HCT116 (cell line): Measurements from ENCODE around the gene CFAP97D2. TPM values are rescaled to one million over a fixed set of nuclear protein-coding genes. Genes with fewer than 3 reads are reported as not detected.

Experiments
- ATAC-seq: fragments of 200-7000 bp; cut with Tn5 transposase; 2 replicates; pipeline ENCODE4 v1.9.1; 2020; ENCODE audit warnings: mild to moderate bottlenecking, moderate library complexity
- BruUV-seq: library from RNA; stranded (reverse); fragments of 400-500 nt; replicated peaks from 2 replicates; lab custom pipeline; 2021; lab: Mats Ljungman, UMichigan
- CTCF ChIA-PET: fragments of 300-600 bp; sonication (Branson Sonifier 250); formaldehyde crosslinking; loops from one replicate; lab custom pipeline; 2021; ENCODE audit warnings: antibody characterized with exemption; lab: Charles Lee
- POLR2A ChIA-PET: fragments of 300-600, 350-600 bp; sonication (Branson Sonifier 250); formaldehyde crosslinking; loops from one replicate; lab custom pipeline; 2021; ENCODE audit warnings: antibody characterized with exemption; lab: Charles Lee
- RAD21 ChIA-PET, 2 experiments: fragments of 300-600 bp; sonication (Branson Sonifier 250); formaldehyde crosslinking; loops; one replicate each; lab custom pipeline; 2023; ENCODE audit warnings: low total read pairs in 2 of 2; ENCODE audit not compliant: uncharacterized antibody in 2 of 2, unreplicated experiment in 2 of 2, low non-redundant PET in 1 of 2; lab: Charles Lee
- DNase-seq: peaks from one replicate; pipeline ENCODE4 v3.0.0-alpha.2; 2010; ENCODE audit warnings: low read depth, low spot score
- H2AFZ ChIP-seq: fragments of 200-600 bp; shearing (Covaris generic), sonication (generic); 2 replicates; pipeline ENCODE4 v1.6.1; 2017; ENCODE audit warnings: low read depth, mixed run types, mixed read lengths, antibody characterized with exemption, low read length; ENCODE audit not compliant: poor library complexity, severe bottlenecking
- H3K27ac ChIP-seq: 2 replicates; pipeline ENCODE4 v1.5.1; 2012; ENCODE audit warnings: low read depth, low read length
- H3K27me3 ChIP-seq: fragments of 200-600 bp; sonication (generic); 2 replicates; pipeline ENCODE4 v1.6.1; 2016; ENCODE audit warnings: mixed run types, low read length, mixed read lengths; ENCODE audit not compliant: insufficient read depth
- H3K36me3 ChIP-seq, 2 experiments: fragments of 200-500 bp in 1 of 2; fragments of 200-600 bp in 1 of 2; sonication (Bioruptor generic) in 1 of 2; sonication (generic) in 1 of 2; 2 replicates each; pipeline versions ENCODE4 v1.5.1 to v1.6.1; 2014 to 2016; ENCODE audit warnings: low read length in 2 of 2, inconsistent platforms in 1 of 2, mixed read lengths in 1 of 2, mixed run types in 1 of 2; ENCODE audit not compliant: insufficient read depth in 2 of 2, control insufficient read depth in 1 of 2
- H3K4me1 ChIP-seq, 2 experiments: fragments of 200-600 bp in 1 of 2; sonication (generic) in 1 of 2; 2 replicates each; pipeline versions ENCODE4 v1.5.1 to v1.6.1; 2012 to 2017; ENCODE audit warnings: low read length in 2 of 2, inconsistent platforms in 1 of 2, mild to moderate bottlenecking in 1 of 2, mixed read lengths in 1 of 2, mixed run types in 1 of 2, moderate library complexity in 1 of 2; ENCODE audit not compliant: insufficient read depth in 2 of 2, control insufficient read depth in 1 of 2
- H3K4me2 ChIP-seq: fragments of 200-600 bp; sonication (generic); 2 replicates; pipeline ENCODE4 v1.6.1; 2017; ENCODE audit warnings: mixed run types, low read length, mixed read lengths
- H3K4me3 ChIP-seq, 2 experiments: fragments of 200-600 bp in 1 of 2; sonication (generic) in 1 of 2; replicated peaks in 1 of 2; 2 replicates each; pipeline ENCODE4 v1.5.1; 2011 to 2016; ENCODE audit warnings: low read length in 2 of 2, control low read depth in 1 of 2, low read depth in 1 of 2, mild to moderate bottlenecking in 1 of 2, mixed read lengths in 1 of 2, mixed run types in 1 of 2
- H3K79me2 ChIP-seq: fragments of 200-600 bp; sonication (generic); 2 replicates; pipeline ENCODE4 v1.6.1; 2017; ENCODE audit warnings: mild to moderate bottlenecking, mixed run types, low read length, moderate library complexity, mixed read lengths; ENCODE audit not compliant: insufficient read depth
- H3K9ac ChIP-seq: fragments of 200-600 bp; sonication (generic); 2 replicates; pipeline ENCODE4 v1.6.1; 2016; ENCODE audit warnings: low read length, mixed read lengths
- H3K9me2 ChIP-seq: fragments of 200-600 bp; sonication (generic), shearing (Covaris generic); 2 replicates; pipeline ENCODE4 v1.6.1; 2017; ENCODE audit warnings: mixed run types, mild to moderate bottlenecking, moderate library complexity; ENCODE audit not compliant: insufficient read depth
- H3K9me3 ChIP-seq, 2 experiments: fragments of 200-500 bp in 1 of 2; fragments of 200-600 bp in 1 of 2; sonication (Bioruptor generic) in 1 of 2; sonication (generic) in 1 of 2; 2 replicates each; pipeline ENCODE4 v1.6.1; 2014 to 2017; ENCODE audit warnings: low read length in 2 of 2, mixed read lengths in 2 of 2, inconsistent platforms in 1 of 2, low read depth in 1 of 2, mild to moderate bottlenecking in 1 of 2, mixed run types in 1 of 2, moderate library complexity in 1 of 2; ENCODE audit not compliant: control insufficient read depth in 1 of 2, insufficient read depth in 1 of 2
- H4K20me1 ChIP-seq: fragments of 200-600 bp; sonication (generic), shearing (Covaris generic); 2 replicates; pipeline ENCODE4 v1.6.1; 2017; ENCODE audit warnings: mixed run types, mild to moderate bottlenecking, moderate library complexity; ENCODE audit not compliant: insufficient read depth
- CEBPB ChIP-seq: IDR thresholded peaks from 2 replicates; pipeline ENCODE4 v1.6.1; 2012; ENCODE audit warnings: low read depth
- FOSL1 ChIP-seq: IDR thresholded peaks from 2 replicates; pipeline ENCODE4 v1.6.1; 2012; ENCODE audit warnings: low read depth
- JUND ChIP-seq: IDR thresholded peaks from 2 replicates; pipeline ENCODE4 v1.6.1; 2012
- MAX ChIP-seq: IDR thresholded peaks from 2 replicates; pipeline ENCODE4 v1.6.1; 2012
- POLR2AphosphoS5 ChIP-seq: IDR thresholded peaks from 2 replicates; pipeline ENCODE4 v1.6.1; 2011; ENCODE audit warnings: mild to moderate bottlenecking, low read depth, low read length, moderate library complexity
- ZNF274 ChIP-seq: fragments of 200-500 bp; sonication (Bioruptor generic); IDR thresholded peaks from 2 replicates; pipeline ENCODE4 v1.6.1; 2014; ENCODE audit warnings: mild to moderate bottlenecking, low read depth, low read length, inconsistent platforms
- intact Hi-C: fragments of 100-400 bp; cut with micrococcal nuclease; formaldehyde crosslinking; loops from 2 replicates; pipeline ENCODE4 v1.10.0; 2022
- total RNA-seq: library from RNA; stranded (reverse); gene quantifications from one replicate; pipeline ENCODE4 v1.2.1, GENCODE V29; 2021; ENCODE audit not compliant: unreplicated experiment
- TF ChIP-seq, protein P1 (sequence below): IDR thresholded peaks from 2 replicates; pipeline ENCODE4 v1.6.1; 2012; ENCODE audit warnings: low read depth
- TF ChIP-seq, protein P2 (sequence below): IDR thresholded peaks from 2 replicates; pipeline ENCODE4 v1.6.1; 2011; ENCODE audit warnings: mild to moderate bottlenecking, low read length, moderate library complexity; ENCODE audit not compliant: insufficient replicate concordance; ENCODE audit errors: extremely low read depth

The CFAP97D2 gene
- total RNA-seq, 1 experiment from 2014 or later, result not detected

DNA sequence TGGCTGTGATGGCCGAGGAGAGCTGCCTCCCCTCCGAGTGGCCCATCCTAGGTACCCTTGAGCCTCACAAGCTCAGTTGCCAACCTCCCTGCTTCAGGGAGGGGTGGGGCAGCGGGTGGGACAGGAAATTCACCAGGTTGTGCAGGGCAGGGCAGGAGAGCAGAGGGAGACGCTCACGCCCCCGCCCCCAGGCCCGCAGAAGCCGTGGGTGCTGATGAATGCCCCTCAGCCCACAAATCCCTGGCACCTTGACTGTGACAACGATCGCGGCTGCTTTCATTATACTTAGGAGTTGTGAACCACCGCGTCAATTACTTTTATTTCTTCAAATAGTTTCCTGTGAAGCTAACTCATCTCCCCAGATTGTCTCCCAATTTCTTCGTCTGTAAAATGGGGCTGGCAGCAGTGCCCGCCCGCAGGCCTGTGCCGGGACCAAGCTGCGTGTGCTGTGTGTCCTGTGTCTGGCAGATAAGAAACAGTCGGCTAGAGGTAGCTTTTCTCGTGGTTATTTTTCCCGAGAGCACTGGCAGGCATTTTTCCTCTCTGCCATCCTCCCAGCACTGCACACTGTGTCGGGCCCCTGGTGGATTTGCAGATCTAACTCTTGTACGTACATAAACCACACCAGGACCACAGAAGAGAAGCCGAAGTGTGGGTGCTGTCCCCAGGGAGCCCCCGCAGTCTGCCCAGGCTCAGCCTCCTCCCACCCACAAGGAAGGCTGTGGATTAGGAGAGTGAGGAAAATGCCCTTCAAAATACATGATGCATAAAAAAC lies 38.7 kb upstream of the CFAP97D2 start:
- Histone ChIP-seq H4K20me1 (no peaks in the 10 kb centered on the region), H3K4me1 (peaks cover 4 to 10% of the 10 kb centered on the region in 2 experiments; a peak in 3 of 4 replicates), H3K79me2 (no peaks in the 10 kb centered on the region), H3K4me3 (no peak overlapping the region), H3K9me2 (no peaks in the 10 kb centered on the region), H3K4me2 (no peak overlapping the region), H3K27ac (no peak overlapping the region), H3K9me3 (no peaks in the 10 kb centered on the region), H2AFZ (no peak overlapping the region), H3K36me3 (no peaks in the 10 kb centered on the region), H3K27me3 (no peaks in the 10 kb centered on the region), H3K9ac (no peak overlapping the region)
- intact Hi-C loops, result loop anchor here (10.0 kb wide), 1 partner anchor 186 kb away; no protein-coding TSS in a partner anchor
- RAD21 ChIA-PET, result no interaction called here
- no TSS peak for BruUV-seq
- DNase-seq (no peak), ATAC-seq (no peak)
- no peak for TF ChIP-seq MAX
- TF ChIP-seq, protein P1, sequence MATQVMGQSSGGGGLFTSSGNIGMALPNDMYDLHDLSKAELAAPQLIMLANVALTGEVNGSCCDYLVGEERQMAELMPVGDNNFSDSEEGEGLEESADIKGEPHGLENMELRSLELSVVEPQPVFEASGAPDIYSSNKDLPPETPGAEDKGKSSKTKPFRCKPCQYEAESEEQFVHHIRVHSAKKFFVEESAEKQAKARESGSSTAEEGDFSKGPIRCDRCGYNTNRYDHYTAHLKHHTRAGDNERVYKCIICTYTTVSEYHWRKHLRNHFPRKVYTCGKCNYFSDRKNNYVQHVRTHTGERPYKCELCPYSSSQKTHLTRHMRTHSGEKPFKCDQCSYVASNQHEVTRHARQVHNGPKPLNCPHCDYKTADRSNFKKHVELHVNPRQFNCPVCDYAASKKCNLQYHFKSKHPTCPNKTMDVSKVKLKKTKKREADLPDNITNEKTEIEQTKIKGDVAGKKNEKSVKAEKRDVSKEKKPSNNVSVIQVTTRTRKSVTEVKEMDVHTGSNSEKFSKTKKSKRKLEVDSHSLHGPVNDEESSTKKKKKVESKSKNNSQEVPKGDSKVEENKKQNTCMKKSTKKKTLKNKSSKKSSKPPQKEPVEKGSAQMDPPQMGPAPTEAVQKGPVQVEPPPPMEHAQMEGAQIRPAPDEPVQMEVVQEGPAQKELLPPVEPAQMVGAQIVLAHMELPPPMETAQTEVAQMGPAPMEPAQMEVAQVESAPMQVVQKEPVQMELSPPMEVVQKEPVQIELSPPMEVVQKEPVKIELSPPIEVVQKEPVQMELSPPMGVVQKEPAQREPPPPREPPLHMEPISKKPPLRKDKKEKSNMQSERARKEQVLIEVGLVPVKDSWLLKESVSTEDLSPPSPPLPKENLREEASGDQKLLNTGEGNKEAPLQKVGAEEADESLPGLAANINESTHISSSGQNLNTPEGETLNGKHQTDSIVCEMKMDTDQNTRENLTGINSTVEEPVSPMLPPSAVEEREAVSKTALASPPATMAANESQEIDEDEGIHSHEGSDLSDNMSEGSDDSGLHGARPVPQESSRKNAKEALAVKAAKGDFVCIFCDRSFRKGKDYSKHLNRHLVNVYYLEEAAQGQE, result no peak
- no peak for TF ChIP-seq JUND
- TF ChIP-seq FOSL1, result no peak
- TF ChIP-seq ZNF274, result no peak
- TF ChIP-seq POLR2AphosphoS5, result no peak
- no peak for TF ChIP-seq CEBPB
- TF ChIP-seq, protein P2, sequence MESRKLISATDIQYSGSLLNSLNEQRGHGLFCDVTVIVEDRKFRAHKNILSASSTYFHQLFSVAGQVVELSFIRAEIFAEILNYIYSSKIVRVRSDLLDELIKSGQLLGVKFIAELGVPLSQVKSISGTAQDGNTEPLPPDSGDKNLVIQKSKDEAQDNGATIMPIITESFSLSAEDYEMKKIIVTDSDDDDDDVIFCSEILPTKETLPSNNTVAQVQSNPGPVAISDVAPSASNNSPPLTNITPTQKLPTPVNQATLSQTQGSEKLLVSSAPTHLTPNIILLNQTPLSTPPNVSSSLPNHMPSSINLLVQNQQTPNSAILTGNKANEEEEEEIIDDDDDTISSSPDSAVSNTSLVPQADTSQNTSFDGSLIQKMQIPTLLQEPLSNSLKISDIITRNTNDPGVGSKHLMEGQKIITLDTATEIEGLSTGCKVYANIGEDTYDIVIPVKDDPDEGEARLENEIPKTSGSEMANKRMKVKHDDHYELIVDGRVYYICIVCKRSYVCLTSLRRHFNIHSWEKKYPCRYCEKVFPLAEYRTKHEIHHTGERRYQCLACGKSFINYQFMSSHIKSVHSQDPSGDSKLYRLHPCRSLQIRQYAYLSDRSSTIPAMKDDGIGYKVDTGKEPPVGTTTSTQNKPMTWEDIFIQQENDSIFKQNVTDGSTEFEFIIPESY, result no peak
- CTCF ChIA-PET, result no interaction called here
- POLR2A ChIA-PET, result no interaction called here
